Medulla oblongata (tissue), 1 donor: ENCODE measurements around the gene PTPRG.
"Not testable (repeated sequence)": the region's sequence is repeated elsewhere in the genome, so short reads cannot be mapped to it uniquely, and the experiment has no call there.

Experiments used
- DNase-seq: peaks from one replicate; pipeline ENCODE4 v3.0.0-alpha.2; 2015; ENCODE audit errors: extremely low spot score

The PTPRG gene

GRCh38 chr3:61685755-61686154 lies 124.4 kb downstream of the PTPRG start:
- DNase-seq, result no peak

- no peak for DNase-seq
Observed at GRCh38 chr3:61686228-61686648, 124.9 kb downstream of the PTPRG start.

- DNase-seq, result no peak
Observed at GRCh38 chr3:61687206-61687605, 125.8 kb downstream of the PTPRG start.

GRCh38 chr3:61687663-61688306 lies 126.4 kb downstream of the PTPRG start:
- no peak for DNase-seq

GRCh38 chr3:61688307-61688984 lies 127.1 kb downstream of the PTPRG start:
- DNase-seq, result no peak

GRCh38 chr3:61690016-61690415 lies 128.6 kb downstream of the PTPRG start:
- no peak for DNase-seq

- DNase-seq, result no peak
Observed at GRCh38 chr3:61691466-61691865, 130.1 kb downstream of the PTPRG start.

- DNase-seq, result no peak
Observed at GRCh38 chr3:61697301-61697700, 135.9 kb downstream of the PTPRG start.

GRCh38 chr3:61698278-61699072 lies 137.1 kb downstream of the PTPRG start:
- not testable (repeated sequence) for DNase-seq

- no peak for DNase-seq
Observed at GRCh38 chr3:61699622-61700021, 138.3 kb downstream of the PTPRG start.

GRCh38 chr3:61701011-61701410 lies 139.6 kb downstream of the PTPRG start:
- no peak for DNase-seq

GRCh38 chr3:61702453-61702852 lies 141.1 kb downstream of the PTPRG start:
- DNase-seq, result no peak

GRCh38 chr3:61704807-61705206 lies 143.4 kb downstream of the PTPRG start:
- no peak for DNase-seq

- no peak for DNase-seq
Observed at GRCh38 chr3:61707492-61707891, 146.1 kb downstream of the PTPRG start.

- DNase-seq, result not testable (repeated sequence)
Observed at GRCh38 chr3:61710920-61711319, 149.5 kb downstream of the PTPRG start.

- DNase-seq, result no peak
Observed at GRCh38 chr3:61714225-61714624, 152.9 kb downstream of the PTPRG start.

GRCh38 chr3:61715886-61716527 lies 154.6 kb downstream of the PTPRG start:
- DNase-seq, result no peak

GRCh38 chr3:61716693-61717092 lies 155.3 kb downstream of the PTPRG start:
- DNase-seq, result not testable (repeated sequence)

GRCh38 chr3:61718565-61718964 lies 157.2 kb downstream of the PTPRG start:
- DNase-seq, result no peak

GRCh38 chr3:61719278-61719977 lies 158.1 kb downstream of the PTPRG start:
- peak; percentile 47 for DNase-seq

GRCh38 chr3:61723038-61723437 lies 161.7 kb downstream of the PTPRG start:
- no peak for DNase-seq

- DNase-seq, result no peak
Observed at GRCh38 chr3:61724183-61724582, 162.8 kb downstream of the PTPRG start.
